NB4 (cell line): ENCODE measurements around the gene CHRNA1.

Experiments used
- DNase-seq: peaks from one replicate; pipeline ENCODE4 v3.0.0; 2010; ENCODE audit warnings: low read depth
- H3K4me3 ChIP-seq: one replicate; pipeline ENCODE4 v1.5.1; 2011; ENCODE audit warnings: mild to moderate bottlenecking, low read depth, low read length, moderate library complexity
- CTCF ChIP-seq: IDR thresholded peaks from one replicate; pipeline ENCODE4 v1.5.1; 2012; ENCODE audit warnings: low read depth, low read length
- MAX ChIP-seq: IDR thresholded peaks from 2 replicates; pipeline ENCODE4 v1.6.1; 2011; ENCODE audit warnings: low read depth, low read length
- MYC ChIP-seq: IDR thresholded peaks from 2 replicates; pipeline ENCODE4 v1.6.1; 2011; ENCODE audit warnings: low read depth, low read length
- POLR2A ChIP-seq: IDR thresholded peaks from 2 replicates; pipeline ENCODE4 v1.6.1; 2011; ENCODE audit warnings: mild to moderate bottlenecking; ENCODE audit not compliant: insufficient read length; ENCODE audit errors: extremely low read depth

CHRNA1 gene

GRCh38 chr2:174745142-174745541, 19.1 kb downstream of the CHRNA1 start:
- no peak for DNase-seq
- no peak overlapping the region for H3K4me3 ChIP-seq
- TF ChIP-seq CTCF (no peak), MAX (no peak), POLR2A (no peak), MYC (no peak)

GRCh38 chr2:174744111-174744510, 20.2 kb downstream of the CHRNA1 start:
- no peak overlapping the region for H3K4me3 ChIP-seq
- no peak for DNase-seq
- TF ChIP-seq POLR2A (no peak), MAX (no peak), MYC (no peak), CTCF (no peak)

- TF ChIP-seq MYC (no peak), MAX (no peak), POLR2A (no peak), CTCF (no peak)
- no peak for DNase-seq
- no peak overlapping the region for H3K4me3 ChIP-seq
Observed at GRCh38 chr2:174740721-174741120, 23.6 kb downstream of the CHRNA1 start.

GRCh38 chr2:174738841-174739240, 25.4 kb downstream of the CHRNA1 start:
- DNase-seq = no peak
- H3K4me3 ChIP-seq = no peak overlapping the region
- TF ChIP-seq MYC (no peak), MAX (no peak), POLR2A (no peak), CTCF (no peak)

GRCh38 chr2:174731546-174731945, 32.7 kb downstream of the CHRNA1 start:
- no peak overlapping the region for H3K4me3 ChIP-seq
- TF ChIP-seq CTCF (no peak), MAX (no peak), MYC (no peak), POLR2A (no peak)
- no peak for DNase-seq

- no peak for TF ChIP-seq POLR2A
- TF ChIP-seq MYC = no peak
- no peak for TF ChIP-seq CTCF
- TF ChIP-seq MAX = no peak
- H3K4me3 ChIP-seq = no peak overlapping the region
- DNase-seq = no peak
Observed at GRCh38 chr2:174730698-174731018, 33.6 kb downstream of the CHRNA1 start.
